HEK293 (cell line): ENCODE results near the gene ZBTB38.

Experiments
- CTCF ChIP-seq: fragments of 450-650 bp; formaldehyde crosslinking; IDR thresholded peaks from 2 replicates; pipeline ENCODE4 v1.5.1; 2016; ENCODE audit warnings: missing biosample characterization, missing genetic modification characterization
- ZNF24 ChIP-seq: fragments of 450-650 bp; formaldehyde crosslinking; IDR thresholded peaks from 2 replicates; pipeline ENCODE4 v1.5.1; 2016; ENCODE audit warnings: missing biosample characterization, missing genetic modification characterization
- ZNF449 ChIP-seq: fragments of 450-650 bp; formaldehyde crosslinking; IDR thresholded peaks from 2 replicates; pipeline ENCODE4 v1.5.1; 2017; ENCODE audit warnings: missing biosample characterization, mild to moderate bottlenecking, missing genetic modification characterization, moderate library complexity
- ZNF623 ChIP-seq: fragments of 450-650 bp; formaldehyde crosslinking; IDR thresholded peaks from 2 replicates; pipeline ENCODE4 v1.5.1; 2016; ENCODE audit warnings: missing biosample characterization, missing genetic modification characterization

GRCh38 chr3:141393735-141394076 is 25.4 kb downstream of the ZBTB38 start:
- no peak for TF ChIP-seq ZNF24 (tag by site-specific recombination)
- no peak for TF ChIP-seq ZNF449 (tag by site-specific recombination)
- no peak for TF ChIP-seq CTCF (tag by site-specific recombination)
- TF ChIP-seq ZNF623 (tag by site-specific recombination): no peak
